HG02642 (cell line): ENCODE results near the gene TLR10.
A peak's percentile ranks its signal among the peaks of the same experiment; 100 is the strongest.
"Not testable (repeated sequence)": the region's sequence is repeated elsewhere in the genome, so short reads cannot be mapped to it uniquely, and the experiment has no call there.

Experiments
- ATAC-seq: cut with Tn5 transposase; IDR thresholded peaks from one replicate; pipeline ENCODE4 v1.9.1; 2021; ENCODE audit warnings: mild to moderate bottlenecking; ENCODE audit not compliant: unreplicated experiment, poor library complexity

The TLR10 gene, protein sequence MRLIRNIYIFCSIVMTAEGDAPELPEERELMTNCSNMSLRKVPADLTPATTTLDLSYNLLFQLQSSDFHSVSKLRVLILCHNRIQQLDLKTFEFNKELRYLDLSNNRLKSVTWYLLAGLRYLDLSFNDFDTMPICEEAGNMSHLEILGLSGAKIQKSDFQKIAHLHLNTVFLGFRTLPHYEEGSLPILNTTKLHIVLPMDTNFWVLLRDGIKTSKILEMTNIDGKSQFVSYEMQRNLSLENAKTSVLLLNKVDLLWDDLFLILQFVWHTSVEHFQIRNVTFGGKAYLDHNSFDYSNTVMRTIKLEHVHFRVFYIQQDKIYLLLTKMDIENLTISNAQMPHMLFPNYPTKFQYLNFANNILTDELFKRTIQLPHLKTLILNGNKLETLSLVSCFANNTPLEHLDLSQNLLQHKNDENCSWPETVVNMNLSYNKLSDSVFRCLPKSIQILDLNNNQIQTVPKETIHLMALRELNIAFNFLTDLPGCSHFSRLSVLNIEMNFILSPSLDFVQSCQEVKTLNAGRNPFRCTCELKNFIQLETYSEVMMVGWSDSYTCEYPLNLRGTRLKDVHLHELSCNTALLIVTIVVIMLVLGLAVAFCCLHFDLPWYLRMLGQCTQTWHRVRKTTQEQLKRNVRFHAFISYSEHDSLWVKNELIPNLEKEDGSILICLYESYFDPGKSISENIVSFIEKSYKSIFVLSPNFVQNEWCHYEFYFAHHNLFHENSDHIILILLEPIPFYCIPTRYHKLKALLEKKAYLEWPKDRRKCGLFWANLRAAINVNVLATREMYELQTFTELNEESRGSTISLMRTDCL

DNA sequence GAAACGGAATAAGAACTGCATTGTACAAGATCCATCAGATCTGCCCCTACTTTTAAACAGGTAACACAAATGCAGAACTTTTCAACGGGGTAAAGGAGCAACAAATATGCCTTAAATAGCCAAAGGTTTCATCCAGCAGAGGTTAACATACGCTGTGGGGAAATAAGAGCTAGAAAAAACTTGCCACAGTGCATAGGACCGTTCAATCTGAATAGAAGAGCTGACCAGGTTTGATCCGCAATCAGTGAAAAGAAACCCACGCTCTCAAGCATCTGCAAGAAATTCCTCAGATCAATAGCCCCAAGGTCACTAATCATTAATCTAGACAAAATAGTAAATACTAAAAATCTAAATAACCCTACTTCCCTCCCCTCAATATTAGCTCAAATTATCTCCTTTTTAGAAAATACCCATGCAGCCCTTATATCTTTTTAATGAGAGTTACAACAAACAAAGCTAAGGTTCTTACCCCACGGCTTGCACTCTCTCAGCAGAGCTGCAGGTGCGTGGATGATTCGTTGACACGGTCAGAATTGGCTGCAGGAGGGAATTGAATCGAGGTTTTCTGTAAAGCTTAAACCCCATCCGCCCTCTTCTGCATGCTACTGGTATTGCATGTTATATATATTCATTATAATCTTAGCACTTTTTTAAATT lies at the start of gene TLR10:
Gene TLR10, minus strand, starts transcription at position 539 of the 657 bp plus-strand sequence. CDS start 7,400 bp downstream, outside the sequence.
- ATAC-seq, result peak; percentile 63

DNA sequence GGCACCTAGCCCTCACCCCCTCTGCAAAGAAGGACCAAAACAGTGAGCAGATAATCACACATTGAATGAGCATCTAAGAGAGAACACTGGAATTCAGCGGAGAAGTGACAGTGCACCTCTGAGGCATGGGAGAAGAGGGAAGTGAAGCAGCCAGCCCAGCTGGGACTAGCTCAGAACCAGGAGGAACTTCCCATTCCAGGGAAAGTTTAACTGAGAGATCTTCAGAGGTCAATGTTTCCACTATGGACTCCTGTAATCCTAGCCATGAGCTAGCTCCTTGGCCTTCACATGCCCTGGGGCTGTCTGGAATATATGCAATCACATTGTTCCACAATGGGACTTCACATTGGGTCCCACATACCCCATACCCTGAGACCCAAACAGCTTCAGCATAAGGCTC lies 49.4 kb upstream of the TLR10 start:
- no peak for ATAC-seq

DNA sequence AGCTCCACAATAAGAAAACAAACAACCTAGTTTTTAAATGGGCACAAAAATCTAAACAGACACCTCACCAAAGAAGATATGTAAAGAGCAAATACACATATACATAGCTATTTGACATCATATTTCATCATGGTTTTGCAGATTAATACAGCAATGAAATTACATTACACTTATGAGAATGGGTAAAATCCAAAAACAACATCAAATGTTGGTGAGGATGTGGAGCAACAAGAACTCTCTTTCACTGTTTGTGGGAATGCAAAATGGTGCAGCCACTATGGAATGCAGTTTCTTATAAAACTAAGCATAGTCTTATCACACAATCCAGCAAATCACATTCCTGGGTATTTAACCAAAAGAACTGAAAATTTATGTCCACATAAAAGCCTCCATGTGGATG lies 48.9 kb upstream of the TLR10 start:
- no peak for ATAC-seq

DNA sequence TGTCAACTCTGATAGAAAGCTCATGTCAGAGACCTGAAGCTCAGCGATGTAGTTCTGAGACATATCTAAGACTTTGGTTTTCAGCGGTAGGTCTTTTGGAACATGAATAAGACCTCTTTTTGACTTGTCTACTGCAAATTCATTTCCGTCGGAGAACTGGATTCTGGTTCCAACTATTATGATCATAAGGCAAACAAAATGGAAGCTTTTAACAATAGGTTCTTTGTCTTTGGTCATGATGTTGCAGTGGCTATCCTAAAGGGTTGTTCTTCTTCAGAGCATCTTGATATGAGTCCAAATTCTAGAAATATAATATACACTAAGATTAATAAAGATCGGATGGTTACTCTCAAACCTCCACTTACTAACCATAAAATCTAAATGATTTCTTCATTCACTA lies 46.4 kb upstream of the TLR10 start:
- ATAC-seq, result no peak

DNA sequence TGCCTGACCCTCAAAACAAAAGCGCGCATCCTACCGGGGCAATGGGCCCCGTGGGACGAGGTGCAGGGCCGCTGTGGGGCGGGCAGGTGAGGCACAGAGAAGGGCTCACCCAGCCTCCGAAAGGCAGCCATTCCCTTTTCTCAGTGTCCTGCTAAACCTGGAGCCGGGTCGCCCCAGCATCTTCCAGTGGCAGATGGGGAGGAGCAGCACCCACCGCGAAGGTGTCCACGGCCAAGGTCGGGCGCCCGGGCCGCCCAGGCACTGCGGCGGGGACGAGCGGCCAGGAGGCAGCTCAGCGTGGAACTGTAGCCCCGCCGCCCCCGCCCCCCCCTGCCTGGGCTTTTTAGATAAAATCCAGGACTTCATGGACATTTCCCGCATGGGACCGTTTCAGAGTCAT lies 41.0 kb upstream of the TLR10 start:
- no peak for ATAC-seq

DNA sequence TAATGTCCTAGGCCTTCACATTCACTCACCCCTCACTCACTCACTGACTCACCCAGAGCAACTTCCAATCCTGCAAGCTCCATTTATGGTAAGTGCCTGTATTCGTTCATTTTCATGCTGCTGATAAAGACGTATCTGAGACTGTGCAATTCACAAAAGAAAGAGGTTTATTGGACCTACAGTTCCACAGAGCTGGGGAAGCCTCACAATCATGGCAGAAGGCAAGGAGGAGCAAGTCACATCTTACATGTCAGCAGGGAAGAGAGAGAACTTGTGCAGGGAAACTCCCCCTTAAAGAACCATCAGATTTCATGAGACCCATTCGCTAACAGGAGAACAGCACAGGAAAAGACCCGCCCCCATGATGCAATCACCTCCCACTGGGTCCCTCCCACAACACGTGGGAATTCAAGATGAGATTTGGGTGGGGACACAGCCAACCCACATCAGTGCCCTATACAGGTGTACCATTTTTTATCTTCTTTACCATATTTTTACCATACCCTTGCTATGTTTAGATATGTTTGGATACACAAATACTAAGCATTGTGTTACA lies 40.0 kb upstream of the TLR10 start:
- ATAC-seq, result no peak

DNA sequence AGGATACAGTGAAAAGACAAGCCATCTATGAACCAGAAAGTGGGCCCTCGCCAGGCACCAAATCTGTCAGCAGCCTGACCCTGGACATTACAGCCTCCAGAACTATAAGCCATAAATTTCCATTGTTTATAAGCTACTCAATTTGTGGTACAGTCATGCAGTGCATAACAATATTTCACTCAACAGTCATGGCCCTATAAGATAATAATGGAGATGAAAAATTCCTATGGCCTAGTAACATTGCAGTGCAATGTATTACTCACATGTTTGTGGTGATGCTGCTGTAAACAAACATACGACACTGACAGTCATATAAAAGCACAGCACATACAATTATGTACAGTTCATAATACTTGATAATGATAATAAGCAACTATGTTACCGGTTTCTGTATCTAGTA lies 38.9 kb upstream of the TLR10 start:
- ATAC-seq, result no peak

DNA sequence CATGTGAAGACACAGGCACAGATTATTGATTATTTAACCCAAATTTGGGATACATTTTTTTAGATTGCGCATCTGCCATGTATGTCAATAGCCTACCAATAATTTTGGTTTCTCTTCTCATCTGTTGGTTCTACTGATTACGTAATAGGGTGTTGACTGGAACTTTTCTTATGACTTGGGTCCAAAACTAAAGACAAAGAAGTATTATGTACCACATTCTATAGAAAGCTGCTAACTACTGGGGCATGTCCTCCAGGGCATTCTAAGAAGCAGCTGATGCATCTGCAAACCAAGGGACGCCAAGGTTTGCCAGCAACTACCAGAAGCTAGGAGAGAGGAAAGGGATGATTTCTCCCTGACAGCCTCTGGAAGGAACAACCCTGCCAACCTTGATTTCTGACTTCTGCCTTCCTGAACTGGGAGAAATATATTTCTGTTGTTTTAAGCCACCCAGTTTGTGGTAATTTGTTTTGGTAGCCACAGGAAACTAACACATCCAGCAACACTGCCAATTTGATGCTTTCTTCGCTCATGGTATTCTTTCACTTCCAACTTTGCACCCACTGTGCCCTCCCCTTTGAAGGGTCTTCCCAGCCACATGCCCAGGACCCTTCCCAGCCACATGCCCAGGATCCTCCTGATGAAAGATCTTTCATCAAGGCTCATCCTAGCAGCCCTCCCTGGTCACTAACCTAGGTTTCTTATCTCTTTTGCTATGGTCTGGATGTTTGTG lies 37.7 kb upstream of the TLR10 start:
- ATAC-seq, result peak; percentile 51

DNA sequence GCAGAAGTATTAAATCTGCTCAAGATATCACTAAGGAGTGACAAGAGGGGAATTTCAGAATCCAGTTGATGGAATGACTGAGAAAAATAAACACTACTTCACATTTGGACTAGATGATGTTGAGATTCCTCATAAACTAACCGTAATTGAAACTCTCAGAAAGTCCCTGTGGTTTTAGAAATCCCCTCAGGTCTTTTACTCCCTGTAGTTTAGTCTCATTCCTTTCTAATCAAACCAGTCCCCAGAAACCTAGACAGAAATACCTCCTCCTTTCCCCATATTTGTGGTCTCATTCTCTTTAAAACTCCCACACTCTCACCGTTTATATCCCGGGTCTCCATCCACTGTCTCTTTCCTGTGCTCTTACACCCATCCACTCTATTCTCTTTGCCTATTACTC lies 36.8 kb upstream of the TLR10 start:
- no peak for ATAC-seq

DNA sequence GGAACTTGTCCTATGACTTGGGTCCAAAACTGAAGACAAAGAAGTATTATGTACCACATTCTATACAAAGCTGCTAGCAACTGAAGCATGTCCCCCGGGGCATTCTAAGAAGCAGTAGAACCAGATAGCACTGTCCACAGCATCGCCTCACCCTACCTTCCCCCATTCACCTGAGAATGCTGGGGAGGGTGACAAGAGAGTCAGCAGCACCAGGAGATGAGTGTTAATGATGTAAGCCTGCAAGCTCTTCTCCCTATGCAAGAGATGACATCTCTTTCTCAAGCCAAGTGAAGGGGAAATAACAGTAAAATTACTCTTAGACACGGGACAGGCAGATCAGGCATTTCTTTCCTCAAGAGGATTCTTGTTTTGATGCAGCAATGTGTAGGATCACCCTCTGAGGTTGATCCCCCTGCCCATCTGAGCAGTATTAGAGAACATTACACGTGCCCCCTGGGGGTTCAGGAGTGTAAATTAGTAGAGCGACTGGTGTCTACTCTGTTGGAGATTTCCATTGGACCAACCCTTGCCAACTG lies 35.7 kb upstream of the TLR10 start:
- ATAC-seq, result peak; percentile 61

DNA sequence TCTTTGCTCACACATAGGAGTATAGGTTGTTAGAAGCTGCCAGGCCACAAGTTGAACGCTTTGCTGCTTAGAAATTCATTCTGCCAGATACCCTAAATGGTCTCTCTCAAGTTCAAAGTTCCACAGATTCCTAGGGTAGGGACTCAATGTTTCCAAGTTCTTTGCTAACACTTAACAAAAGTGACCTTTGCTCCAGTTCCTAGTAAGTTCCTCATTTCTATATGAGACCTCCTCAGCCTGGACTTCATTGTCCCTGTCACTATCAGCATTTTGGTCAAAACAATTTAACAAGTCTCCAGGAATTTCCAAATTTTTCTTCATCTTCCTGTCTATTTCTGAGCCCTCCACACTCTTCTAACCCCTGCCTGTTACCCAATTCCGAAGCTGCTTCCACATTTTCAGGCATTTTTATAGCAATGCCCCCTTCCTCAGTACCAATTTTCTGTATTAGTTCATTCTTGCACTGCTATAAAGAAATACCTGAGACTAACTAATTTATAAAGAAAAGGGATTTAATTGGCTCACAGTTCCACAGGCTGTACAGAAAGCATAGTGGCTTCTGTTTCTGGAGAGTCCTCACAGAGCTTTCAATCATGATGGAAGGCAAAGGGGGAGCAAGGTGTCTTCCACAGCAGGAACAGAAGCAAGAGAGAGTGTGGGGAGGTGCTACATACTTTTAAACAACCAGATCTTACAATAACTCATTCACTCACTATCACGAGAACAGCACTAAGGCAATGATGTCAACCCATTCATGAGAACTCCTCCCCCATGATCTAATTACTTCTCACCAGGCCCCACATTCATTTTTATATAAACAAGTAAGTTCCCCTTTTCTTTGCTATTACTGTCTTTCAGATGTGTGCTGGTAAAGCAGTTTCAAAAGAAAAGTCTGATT lies 33.3 kb upstream of the TLR10 start:
- no peak for ATAC-seq

DNA sequence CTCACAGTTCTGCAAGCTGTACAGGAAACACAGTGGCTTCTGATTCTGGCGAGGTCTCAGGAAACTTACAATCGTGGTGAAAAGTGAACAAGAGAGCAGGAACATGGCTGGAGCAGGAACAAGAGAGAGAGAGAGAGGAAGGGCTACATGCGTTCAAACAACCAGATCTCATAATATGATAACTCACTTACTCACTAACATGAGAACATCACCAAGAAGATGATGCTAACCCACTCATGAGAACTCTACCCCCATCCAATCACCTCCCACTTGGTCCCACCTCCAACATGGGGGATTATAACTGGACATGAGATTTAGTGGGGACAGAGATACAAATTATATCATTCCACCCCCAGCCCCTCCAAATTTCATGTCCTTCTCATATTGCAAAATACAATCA lies 31.6 kb upstream of the TLR10 start:
- ATAC-seq, result no peak

DNA sequence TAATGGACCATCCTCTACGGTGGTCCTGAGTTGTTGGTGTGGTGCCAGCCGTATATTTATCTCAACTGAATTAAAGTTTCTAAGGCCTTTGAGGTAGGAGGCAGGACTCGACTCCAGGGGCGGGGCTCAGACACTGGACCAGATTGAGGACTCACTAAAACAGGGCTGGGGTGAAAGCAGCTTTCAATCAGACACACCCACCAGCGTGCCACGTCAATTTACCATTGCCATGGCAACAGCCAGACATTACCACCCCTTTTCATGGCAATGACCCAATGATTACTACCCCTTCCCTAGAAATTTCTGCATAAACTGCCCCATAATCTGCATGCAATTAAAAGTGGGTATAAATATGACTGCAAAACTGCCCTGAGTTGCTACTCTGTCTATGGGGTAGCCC lies 28.5 kb upstream of the TLR10 start:
- no peak for ATAC-seq

DNA sequence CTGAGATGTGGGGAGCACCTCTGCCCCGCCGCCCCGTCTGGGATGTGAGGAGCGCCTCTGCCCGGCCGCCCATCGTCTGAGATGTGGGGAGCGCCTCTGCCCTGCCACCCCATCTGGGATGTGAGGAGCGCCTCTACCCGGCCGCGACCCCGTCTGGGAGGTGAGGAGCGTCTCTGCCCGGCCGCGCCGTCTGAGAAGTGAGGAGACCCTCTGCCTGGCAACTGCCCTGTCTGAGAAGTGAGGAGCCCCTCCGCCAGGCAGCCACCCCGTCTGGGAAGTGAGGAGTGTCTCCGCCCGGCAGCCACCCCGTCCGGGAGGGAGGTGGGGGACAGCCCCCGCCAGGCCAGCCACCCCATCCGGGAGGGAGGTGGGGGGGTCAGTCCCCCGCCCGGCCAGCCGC lies 24.7 kb upstream of the TLR10 start:
- ATAC-seq, result not testable (repeated sequence)

DNA sequence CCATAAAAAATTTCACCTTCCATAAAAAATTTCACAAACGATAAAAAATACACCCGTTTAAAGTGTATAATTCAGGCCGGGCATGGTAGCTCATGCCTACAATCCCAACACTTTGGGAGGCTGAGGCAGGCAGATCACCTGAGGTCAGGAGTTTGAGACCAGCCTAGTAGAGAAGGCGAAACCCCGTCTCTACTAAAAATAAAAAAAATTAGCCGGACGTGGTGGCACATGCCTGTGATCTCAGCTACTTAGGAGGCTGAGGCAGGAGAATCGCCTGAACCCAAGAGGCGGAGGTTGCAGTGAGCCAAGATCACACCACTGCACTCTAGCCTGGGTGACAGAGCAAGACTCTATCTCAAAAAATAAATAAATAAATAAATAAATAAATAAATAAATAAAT lies 23.5 kb upstream of the TLR10 start:
- ATAC-seq, result not testable (repeated sequence)

DNA sequence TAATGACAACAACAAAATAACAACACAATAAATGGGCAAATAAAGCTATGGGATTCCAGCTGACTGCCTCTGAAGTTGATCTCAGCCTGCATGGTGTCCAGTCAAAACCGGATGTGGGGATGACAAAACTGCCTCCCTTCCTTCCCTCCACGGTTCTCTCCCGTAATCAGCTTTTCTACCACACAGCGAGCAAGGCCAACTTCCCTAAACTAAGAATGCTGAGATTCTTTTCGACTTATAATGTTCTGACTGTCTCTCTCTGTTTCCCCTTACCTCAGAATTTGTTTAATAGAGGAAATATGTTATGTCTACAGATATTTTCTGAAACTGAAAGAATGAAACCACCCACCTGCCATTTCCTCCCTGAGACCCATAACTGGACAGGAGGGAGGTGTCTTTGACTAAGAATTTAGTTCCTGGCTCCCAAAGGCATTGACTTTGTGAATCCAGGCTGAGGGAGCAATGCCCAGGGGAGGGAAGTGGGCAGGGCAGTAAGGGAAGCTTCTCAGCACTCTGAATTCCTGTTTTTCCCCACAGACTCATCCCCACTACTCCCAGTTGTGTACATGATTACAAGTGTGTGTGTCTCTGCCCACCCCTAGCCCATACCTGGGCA lies 22.8 kb upstream of the TLR10 start:
- ATAC-seq, result peak; percentile 84

DNA sequence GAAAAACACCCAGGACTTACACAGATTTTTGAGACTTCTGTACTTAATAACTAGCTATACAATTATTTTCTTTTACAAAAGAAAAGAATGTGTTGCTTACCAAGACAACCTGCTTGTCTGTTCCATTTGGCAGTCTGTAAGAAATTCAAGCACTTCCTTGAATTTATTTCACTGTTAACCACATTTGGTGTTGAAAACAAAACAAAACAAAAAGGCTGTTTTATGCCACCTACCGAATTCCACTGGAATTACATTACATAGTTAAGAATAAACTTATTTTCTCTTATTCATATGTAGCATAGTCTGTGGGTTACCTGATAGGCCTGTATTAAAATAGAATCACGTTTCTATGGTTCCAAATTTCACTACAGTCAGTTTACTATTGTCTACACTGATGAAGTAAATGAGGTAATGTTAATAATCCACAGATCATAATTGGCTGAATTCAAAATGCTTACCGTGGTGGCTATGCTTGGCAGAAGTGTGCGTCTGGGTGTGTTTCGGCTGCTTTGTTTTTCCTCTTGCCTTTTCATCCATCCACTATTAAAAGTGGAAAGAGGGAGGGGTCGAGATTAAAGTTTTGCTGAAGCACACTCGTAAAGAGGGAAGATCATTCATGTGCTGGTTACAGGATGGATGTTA lies 22.0 kb upstream of the TLR10 start, which contains the start of gene TLR1:
Gene TLR1, minus strand, starts transcription at position 138 of the 642 bp plus-strand sequence. CDS start 5,960 bp downstream, outside the sequence.
- peak; percentile 19 for ATAC-seq
